Measurements from ENCODE around the gene HEATR1.

- no peak for TF ChIP-seq CTCF (IDR thresholded peaks at IDR 0.05 in 2 of 3, conservative IDR thresholded peaks at IDR 0.05 in 1 of 3; ENCODE audit: borderline replicate concordance in 1 of 3, insufficient read depth in 1 of 3, low read depth in 2 of 3, low read length in 2 of 3)
- no peak for TF ChIP-seq EZH2 (IDR thresholded peaks at IDR 0.05)
- no peak for TF ChIP-seq EZH2phosphoT487 (IDR thresholded peaks at IDR 0.05; ENCODE audit: borderline replicate concordance)
Observed at GRCh38 chr1:236636017-236636416, 31.7 kb upstream of the HEATR1 start.

Measured in HCT116 (cell line).